Mesenchymal stem cell (in vitro differentiated cells and primary cell): ENCODE measurements around the gene ZMPSTE24.

Experiments
- DNase-seq: peaks from one replicate; pipeline ENCODE4 v3.0.0-alpha.2; 2013
- H2AFZ ChIP-seq: one replicate; pipeline ENCODE4 v1.6.1; 2013; ENCODE audit warnings: low read depth, mild to moderate bottlenecking, control low read depth, inconsistent platforms, low read length, moderate library complexity
- H2AK5ac ChIP-seq: 2 replicates; pipeline ENCODE4 v1.6.1; 2013; ENCODE audit warnings: low read length, moderate library complexity, mild to moderate bottlenecking, inconsistent platforms; ENCODE audit not compliant: severe bottlenecking
- H2BK120ac ChIP-seq: one replicate; pipeline ENCODE4 v1.6.1; 2013; ENCODE audit warnings: low read depth, mild to moderate bottlenecking, inconsistent platforms, low read length, moderate library complexity
- H2BK12ac ChIP-seq, 2 experiments: one replicate each; pipeline ENCODE4 v1.6.1; 2013; ENCODE audit warnings: inconsistent platforms in 2 of 2, low read length in 2 of 2, mild to moderate bottlenecking in 2 of 2, moderate library complexity in 2 of 2, control low read depth in 1 of 2
- H2BK15ac ChIP-seq: one replicate; pipeline ENCODE4 v1.6.1; 2013; ENCODE audit warnings: mild to moderate bottlenecking, low read depth, inconsistent platforms; ENCODE audit not compliant: poor library complexity, severe bottlenecking
- H2BK5ac ChIP-seq: 2 replicates; pipeline ENCODE4 v1.6.1; 2013; ENCODE audit warnings: low read depth, mild to moderate bottlenecking, low read length, control low read depth, inconsistent platforms; ENCODE audit not compliant: poor library complexity, severe bottlenecking
- H3K14ac ChIP-seq, 2 experiments: one replicate each; pipeline ENCODE4 v1.6.1; 2013; ENCODE audit warnings: inconsistent platforms in 2 of 2, low read length in 2 of 2, control low read depth in 1 of 2, mild to moderate bottlenecking in 1 of 2, moderate library complexity in 1 of 2
- H3K18ac ChIP-seq, 2 experiments: one replicate each; pipeline ENCODE4 v1.6.1; 2013; ENCODE audit warnings: inconsistent platforms in 2 of 2, low read length in 2 of 2, control low read depth in 1 of 2, low read depth in 1 of 2, mild to moderate bottlenecking in 1 of 2
- H3K23ac ChIP-seq, 2 experiments: one replicate each; pipeline ENCODE4 v1.6.1; 2013; ENCODE audit warnings: inconsistent platforms in 2 of 2, low read length in 2 of 2, mild to moderate bottlenecking in 2 of 2, moderate library complexity in 2 of 2, control low read depth in 1 of 2
- H3K27ac ChIP-seq: 2 replicates; pipeline ENCODE4 v1.5.1; 2013; ENCODE audit warnings: mild to moderate bottlenecking, moderate library complexity, low read length, control low read depth, inconsistent platforms; ENCODE audit not compliant: poor library complexity, severe bottlenecking
- H3K27me3 ChIP-seq, 2 experiments: 2 replicates each; pipeline versions ENCODE4 v1.6.1 to v1.7.0; 2013; ENCODE audit warnings: low read length in 2 of 2, mild to moderate bottlenecking in 2 of 2, moderate library complexity in 2 of 2, control low read depth in 1 of 2, inconsistent platforms in 1 of 2; ENCODE audit not compliant: control insufficient read depth in 1 of 2, insufficient read depth in 1 of 2
- H3K36me3 ChIP-seq, 2 experiments: 2 replicates each; pipeline versions ENCODE4 v1.6.1 to v1.7.0; 2013; ENCODE audit warnings: low read length in 2 of 2, control low read depth in 1 of 2, inconsistent platforms in 1 of 2, low read depth in 1 of 2, mild to moderate bottlenecking in 1 of 2; ENCODE audit not compliant: insufficient read depth in 2 of 2, control insufficient read depth in 1 of 2
- H3K4ac ChIP-seq, 2 experiments: one replicate each; pipeline ENCODE4 v1.6.1; 2013; ENCODE audit warnings: inconsistent platforms in 2 of 2, low read length in 2 of 2, mild to moderate bottlenecking in 2 of 2, moderate library complexity in 2 of 2, control low read depth in 1 of 2, low read depth in 1 of 2
- H3K4me1 ChIP-seq: 2 replicates; pipeline ENCODE4 v1.6.1; 2013; ENCODE audit warnings: low read depth, low read length, control low read depth; ENCODE audit not compliant: control insufficient read depth, insufficient read depth
- H3K4me2 ChIP-seq: 2 replicates; pipeline ENCODE4 v1.6.1; 2013; ENCODE audit warnings: low read length, mild to moderate bottlenecking, inconsistent platforms; ENCODE audit not compliant: poor library complexity, severe bottlenecking
- H3K4me3 ChIP-seq, 2 experiments: 2 replicates each; pipeline versions ENCODE4 v1.5.1 to v1.7.0; 2013; ENCODE audit warnings: low read length in 2 of 2, mild to moderate bottlenecking in 2 of 2, control low read depth in 1 of 2, low read depth in 1 of 2; ENCODE audit not compliant: insufficient read depth in 1 of 2
- H3K79me1 ChIP-seq: replicated peaks from 2 replicates; pipeline ENCODE4 v1.6.1; 2013; ENCODE audit warnings: mild to moderate bottlenecking, control low read depth, low read length, inconsistent platforms; ENCODE audit not compliant: poor library complexity, severe bottlenecking
- H3K9ac ChIP-seq: 2 replicates; pipeline ENCODE4 v1.7.0; 2013; ENCODE audit warnings: mild to moderate bottlenecking, low read length, moderate library complexity
- H3K9me3 ChIP-seq: 2 replicates; pipeline ENCODE4 v1.7.0; 2013; ENCODE audit warnings: mild to moderate bottlenecking, low read length; ENCODE audit not compliant: control insufficient read depth
- H4K8ac ChIP-seq: one replicate; pipeline ENCODE4 v1.6.1; 2013; ENCODE audit warnings: inconsistent platforms, mild to moderate bottlenecking, low read length, moderate library complexity
- H4K91ac ChIP-seq: one replicate; pipeline ENCODE4 v1.6.1; 2013; ENCODE audit warnings: mild to moderate bottlenecking, low read length, inconsistent platforms
- WGBS: methylation state at CpG from one replicate; pipeline ENCODE4 v1.1.7; 2013; ENCODE audit warnings: mixed read lengths; 5-methylcytosine and 5-hydroxymethylcytosine counted together

The ZMPSTE24 gene

GRCh38 chr1:40309374-40310128, 51.5 kb downstream of the ZMPSTE24 start:
- H3K27me3 ChIP-seq: peaks cover 0 to 10% of the 10 kb centered on the region in 2 experiments
- no peak overlapping the region for H3K4me3 ChIP-seq
- H2AK5ac ChIP-seq: no peak overlapping the region
- no peak overlapping the region for H2BK15ac ChIP-seq
- no peak overlapping the region for H4K91ac ChIP-seq
- H2BK5ac ChIP-seq: no peak overlapping the region
- H2BK12ac ChIP-seq: no peak overlapping the region
- no peak overlapping the region for H3K4ac ChIP-seq
- H2AFZ ChIP-seq: no peak overlapping the region
- no peak overlapping the region for H3K9ac ChIP-seq
- no peak for DNase-seq
- no peak overlapping the region for H4K8ac ChIP-seq
- H3K18ac ChIP-seq: peak overlapping the region in 1 of 2 experiments; percentile 22
- H3K36me3 ChIP-seq: no peaks in the 10 kb centered on the region
- 92% methylated on average over 7 of the region's 8 CpGs for WGBS
- no peak overlapping the region for H3K14ac ChIP-seq
- H3K4me1 ChIP-seq: peaks cover 11% of the 10 kb centered on the region
- H3K79me1 ChIP-seq: no peaks in the 10 kb centered on the region
- no peaks in the 10 kb centered on the region for H3K9me3 ChIP-seq
- no peak overlapping the region for H3K23ac ChIP-seq
- H2BK120ac ChIP-seq: no peak overlapping the region
- H3K27ac ChIP-seq: no peak overlapping the region
- H3K4me2 ChIP-seq: no peak overlapping the region

- no peak overlapping the region for H3K27ac ChIP-seq
- H3K4me3 ChIP-seq: no peak overlapping the region
- H2BK12ac ChIP-seq: no peak overlapping the region
- WGBS: 95% methylated on average over 2 of the region's 2 CpGs
- no peak overlapping the region for H3K18ac ChIP-seq
- no peak overlapping the region for H2BK15ac ChIP-seq
- H3K4me2 ChIP-seq: no peak overlapping the region
- DNase-seq: no peak
- no peak overlapping the region for H2BK5ac ChIP-seq
- H3K9me3 ChIP-seq: no peaks in the 10 kb centered on the region
- H3K9ac ChIP-seq: no peak overlapping the region
- H2AFZ ChIP-seq: no peak overlapping the region
- H3K23ac ChIP-seq: no peak overlapping the region
- peaks cover 16% of the 10 kb centered on the region for H3K4me1 ChIP-seq
- no peak overlapping the region for H2BK120ac ChIP-seq
- H4K8ac ChIP-seq: no peak overlapping the region
- no peak overlapping the region for H3K4ac ChIP-seq
- H3K14ac ChIP-seq: no peak overlapping the region
- H3K27me3 ChIP-seq: peaks cover 0 to 10% of the 10 kb centered on the region in 2 experiments
- no peaks in the 10 kb centered on the region for H3K79me1 ChIP-seq
- no peaks in the 10 kb centered on the region for H3K36me3 ChIP-seq
- H2AK5ac ChIP-seq: no peak overlapping the region
- no peak overlapping the region for H4K91ac ChIP-seq
Observed at GRCh38 chr1:40310129-40310461, 52.1 kb downstream of the ZMPSTE24 start.

GRCh38 chr1:40310983-40311642, 53.1 kb downstream of the ZMPSTE24 start:
- Histone ChIP-seq H2AFZ (no peak overlapping the region), H2BK12ac (no peak overlapping the region), H4K91ac (no peak overlapping the region), H3K9me3 (no peaks in the 10 kb centered on the region), H3K4me3 (no peak overlapping the region), H2BK5ac (no peak overlapping the region), H3K4me1 (peaks cover 23% of the 10 kb centered on the region), H4K8ac (no peak overlapping the region), H3K14ac (no peak overlapping the region), H2AK5ac (no peak overlapping the region), H3K4ac (no peak overlapping the region), H3K18ac (no peak overlapping the region), H3K23ac (no peak overlapping the region), H2BK120ac (no peak overlapping the region), H2BK15ac (no peak overlapping the region), H3K4me2 (no peak overlapping the region), H3K79me1 (no peaks in the 10 kb centered on the region), H3K36me3 (no peaks in the 10 kb centered on the region), H3K9ac (no peak overlapping the region), H3K27ac (no peak overlapping the region), H3K27me3 (peaks cover 7 to 16% of the 10 kb centered on the region in 2 experiments)
- no peak for DNase-seq
- 81% methylated on average over 22 of the region's 22 CpGs for WGBS

- no peak for DNase-seq
- 89% methylated on average over 5 of the region's 5 CpGs for WGBS
- no peak overlapping the region for H2AK5ac ChIP-seq
- H3K79me1 ChIP-seq: no peaks in the 10 kb centered on the region
- H3K4me3 ChIP-seq: no peak overlapping the region
- no peak overlapping the region for H2BK5ac ChIP-seq
- H3K18ac ChIP-seq: no peak overlapping the region
- H4K91ac ChIP-seq: no peak overlapping the region
- H3K4me2 ChIP-seq: no peak overlapping the region
- H3K27ac ChIP-seq: no peak overlapping the region
- H2AFZ ChIP-seq: no peak overlapping the region
- H4K8ac ChIP-seq: no peak overlapping the region
- H3K4me1 ChIP-seq: peaks cover 29% of the 10 kb centered on the region
- no peak overlapping the region for H2BK120ac ChIP-seq
- H2BK15ac ChIP-seq: no peak overlapping the region
- H3K4ac ChIP-seq: no peak overlapping the region
- peaks cover 10 to 22% of the 10 kb centered on the region in 2 experiments for H3K27me3 ChIP-seq
- no peaks in the 10 kb centered on the region for H3K9me3 ChIP-seq
- H3K14ac ChIP-seq: no peak overlapping the region
- H3K9ac ChIP-seq: no peak overlapping the region
- no peak overlapping the region for H3K23ac ChIP-seq
- no peak overlapping the region for H2BK12ac ChIP-seq
- H3K36me3 ChIP-seq: no peaks in the 10 kb centered on the region
Observed at GRCh38 chr1:40311692-40312091, 53.7 kb downstream of the ZMPSTE24 start.
